ENCODE data around the gene BTAF1. TPM values are rescaled to one million over a fixed set of nuclear protein-coding genes. Genes with fewer than 3 reads are reported as not detected.

Gene BTAF1
- 8.6 to 15.2 TPM (median 13.9 TPM) in 5 replicates for total RNA-seq (2022; extraction: Qiagen RNA extraction; ENCODE audit: low read depth)

GRCh38 chr10:91923371-91924211 lies at the start of gene BTAF1:
Gene BTAF1 (plus strand): TSS chr10:91923770. CDS start chr10:91924077, 307 bp downstream.

GRCh38 chr10:91909117-91909677 lies 14.4 kb upstream of the BTAF1 start, which contains the start of gene FGFBP3:
Gene FGFBP3 (minus strand): TSS chr10:91909486. CDS start chr10:91908969, 517 bp downstream.

Other genes starting within 250 kb of the BTAF1 start
- 13.6 to 22.7 TPM (median 20.5 TPM) in 5 replicates for gene TNKS2, start 125.3 kb upstream of the BTAF1 start, total RNA-seq (2022; extraction: Qiagen RNA extraction; ENCODE audit: low read depth)
- gene FGFBP3, start 14.3 kb upstream of the BTAF1 start, total RNA-seq (2022; extraction: Qiagen RNA extraction; ENCODE audit: low read depth): 2.3 to 2.7 TPM (median 2.6 TPM) in 5 replicates

Measured in A549 treated with GW870086 at 1 μM for 4 hours (cell line).